Measurements from ENCODE around the gene FLRT1.

FLRT1 gene

GRCh38 chr11:64018310-64018709 is 17.4 kb upstream of the FLRT1 start:
- H3K4me3 ChIP-seq (ENCODE audit: low read depth, low read length), result no peak overlapping the region
- TF ChIP-seq CTCF (IDR thresholded peaks at IDR 0.05; ENCODE audit: control insufficient read depth, extremely low read depth, insufficient read depth), result no peak
- DNase-seq (ENCODE audit: low read depth), result no peak

- H3K4me3 ChIP-seq (ENCODE audit: low read depth, low read length), result no peak overlapping the region
- no peak for TF ChIP-seq CTCF (IDR thresholded peaks at IDR 0.05; ENCODE audit: control insufficient read depth, extremely low read depth, insufficient read depth)
- DNase-seq (ENCODE audit: low read depth), result no peak
Observed at GRCh38 chr11:64019106-64020037, 16.4 kb upstream of the FLRT1 start.

GRCh38 chr11:64020976-64021756 is 14.6 kb upstream of the FLRT1 start:
- no peak for DNase-seq (ENCODE audit: low read depth)
- no peak for TF ChIP-seq CTCF (IDR thresholded peaks at IDR 0.05; ENCODE audit: control insufficient read depth, extremely low read depth, insufficient read depth)
- no peak overlapping the region for H3K4me3 ChIP-seq (ENCODE audit: low read depth, low read length)

DNA sequence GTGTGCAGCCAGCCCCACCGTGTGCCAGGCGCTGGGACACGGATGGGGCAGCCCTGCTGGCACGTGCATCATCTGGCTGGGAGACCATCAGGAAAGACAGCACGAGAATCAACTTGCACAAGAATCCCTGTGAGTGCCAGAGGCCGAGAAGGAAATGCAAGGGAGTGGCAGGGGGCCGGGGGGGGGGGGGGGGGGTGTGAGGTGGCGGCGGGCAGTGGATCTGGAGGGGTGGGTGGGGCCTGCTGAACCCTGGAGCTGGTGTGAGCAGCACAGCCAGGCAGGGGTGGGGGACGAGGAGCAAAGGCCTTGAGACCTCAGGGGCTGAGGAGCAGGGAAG is 14.0 kb upstream of the FLRT1 start:
- no peak for DNase-seq (ENCODE audit: low read depth)
- TF ChIP-seq CTCF (IDR thresholded peaks at IDR 0.05; ENCODE audit: control insufficient read depth, extremely low read depth, insufficient read depth), result no peak

GRCh38 chr11:64022125-64022784 is 13.5 kb upstream of the FLRT1 start:
- DNase-seq (ENCODE audit: low read depth), result no peak
- TF ChIP-seq CTCF (IDR thresholded peaks at IDR 0.05; ENCODE audit: control insufficient read depth, extremely low read depth, insufficient read depth), result no peak
- no peak overlapping the region for H3K4me3 ChIP-seq (ENCODE audit: low read depth, low read length)

More for the DNA sequence above, 14.0 kb upstream of the FLRT1 start:
- H3K4me3 ChIP-seq (ENCODE audit: low read depth, low read length), result no peak overlapping the region

DNA sequence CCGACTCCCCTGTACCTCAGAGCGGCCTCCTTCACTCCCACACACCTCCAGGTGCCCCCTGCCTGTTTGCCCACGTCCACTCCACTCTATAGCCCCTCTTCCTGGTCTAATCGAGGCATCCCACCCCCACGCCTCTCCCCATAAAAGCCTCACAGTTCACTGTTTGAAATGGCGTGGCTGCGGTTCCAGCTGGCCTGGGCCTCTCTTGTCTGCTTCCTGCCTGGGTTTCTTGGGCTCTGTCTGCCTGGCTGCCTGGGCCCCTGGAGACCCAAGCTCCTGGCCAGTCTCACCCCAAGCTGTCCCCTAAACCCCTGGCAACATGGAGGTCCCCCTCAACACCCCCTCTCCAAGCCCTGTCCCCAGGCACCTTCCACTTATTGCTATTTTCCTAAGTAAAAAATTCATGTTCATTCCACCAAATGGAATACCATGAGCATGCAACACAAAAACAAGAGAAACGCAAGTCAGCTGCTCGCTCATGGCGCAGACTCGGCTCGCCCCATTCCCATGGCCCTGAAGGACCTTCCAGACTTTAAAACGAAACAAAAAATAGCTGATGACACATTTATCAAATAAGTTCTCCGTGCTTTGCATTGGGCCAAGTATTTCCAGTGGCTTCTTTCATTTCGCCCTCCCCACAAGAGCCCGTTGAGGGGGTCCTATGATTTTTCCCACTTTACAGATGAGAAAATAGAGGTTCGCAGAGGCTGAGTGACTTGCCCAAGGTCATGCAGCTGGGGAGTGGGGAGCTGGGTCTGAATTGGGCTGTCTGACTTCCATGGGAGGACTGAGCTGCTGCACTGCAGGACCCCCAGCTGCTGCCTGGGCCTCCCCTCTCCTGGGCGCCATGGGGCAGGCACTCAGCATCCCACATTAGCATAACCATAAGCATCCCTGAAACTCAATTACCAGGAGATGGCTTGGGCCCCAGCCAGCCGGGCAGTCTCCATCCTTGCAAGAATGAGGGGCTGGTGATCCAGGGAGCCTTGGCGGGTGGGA is 11.7 kb upstream of the FLRT1 start:
- no peak for TF ChIP-seq CTCF (IDR thresholded peaks at IDR 0.05; ENCODE audit: control insufficient read depth, extremely low read depth, insufficient read depth)
- DNase-seq (ENCODE audit: low read depth), result no peak
- no peak overlapping the region for H3K4me3 ChIP-seq (ENCODE audit: low read depth, low read length)
